Measurements from ENCODE around the gene TPM4.

The TPM4 gene

DNA sequence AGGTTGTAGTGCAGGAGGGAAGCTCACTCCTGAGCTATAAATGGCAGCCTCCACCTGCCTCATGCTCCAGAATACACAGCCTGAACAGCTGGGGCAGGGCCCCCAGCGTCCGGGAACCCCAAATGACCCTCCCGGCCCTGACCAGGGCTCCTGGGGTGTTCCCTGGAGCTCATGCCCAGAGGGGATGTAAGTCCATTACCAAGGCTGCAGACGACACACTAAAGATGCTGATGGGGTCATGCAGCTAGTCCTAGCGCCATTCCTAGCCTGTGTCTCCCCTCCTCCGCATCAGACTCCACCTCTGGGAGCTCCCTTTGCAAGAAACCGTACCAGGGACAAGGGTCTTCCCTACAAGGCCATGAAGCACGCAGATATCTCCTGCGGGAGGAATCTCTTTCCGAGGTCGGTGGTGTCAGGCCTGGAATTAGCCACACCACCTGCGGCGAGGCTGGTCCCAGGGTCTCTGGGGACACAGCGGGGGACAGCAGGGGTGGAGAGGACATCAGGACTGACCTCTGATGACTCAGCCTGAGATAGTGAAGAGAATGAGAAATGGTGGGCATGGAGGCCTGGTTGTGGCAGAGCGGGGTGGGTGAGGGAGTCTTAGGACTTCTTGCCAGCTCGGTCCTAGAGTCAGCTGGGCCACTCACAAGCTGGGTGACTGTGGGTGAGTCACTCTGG lies 11.9 kb upstream of the TPM4 start:
- H3K4me3 ChIP-seq (ENCODE audit: low read length) = peak overlapping the region; percentile 41
- no peak for DNase-seq (ENCODE audit: low read depth)
- peak overlapping the region; percentile 77 for H3K9ac ChIP-seq (ENCODE audit: low read length)
- H3K4me1 ChIP-seq (ENCODE audit: control insufficient read depth, insufficient read depth, low read length) = peaks cover 38% of the 10 kb centered on the region
- H3K36me3 ChIP-seq (ENCODE audit: control insufficient read depth, insufficient read depth, low read length, severe bottlenecking) = no peaks in the 10 kb centered on the region
- no peaks in the 10 kb centered on the region for H3K27me3 ChIP-seq (replicated peaks; ENCODE audit: control insufficient read depth, insufficient read depth, low read length)
- peaks cover 4% of the 10 kb centered on the region for H3K9me3 ChIP-seq (ENCODE audit: control insufficient read depth, low read length)

DNA sequence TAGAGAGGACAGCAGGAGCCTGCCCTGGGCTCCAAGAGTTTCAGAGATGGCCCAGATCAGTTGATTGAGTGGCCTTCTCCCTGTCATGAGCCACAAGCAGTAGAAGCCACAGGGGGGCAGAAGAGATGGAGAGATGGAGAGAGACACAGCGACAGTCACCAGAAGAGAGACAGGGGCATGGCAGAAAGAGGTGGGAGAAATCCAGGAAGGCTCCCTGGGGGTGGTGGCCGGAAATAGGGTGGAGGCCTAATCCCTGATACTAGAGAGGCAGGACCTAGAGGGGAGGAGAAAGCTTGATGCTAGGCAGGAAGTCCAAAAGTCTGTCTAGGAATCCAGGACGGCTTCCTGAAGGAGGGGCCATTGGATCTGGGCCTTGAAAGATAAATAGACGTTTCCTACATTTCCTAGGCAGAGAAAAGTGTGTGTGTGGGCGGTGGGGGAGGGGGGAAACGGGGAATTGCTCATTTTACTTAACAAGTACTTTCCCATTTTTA lies 9.6 kb upstream of the TPM4 start:
- no peaks in the 10 kb centered on the region for H3K27me3 ChIP-seq (replicated peaks; ENCODE audit: control insufficient read depth, insufficient read depth, low read length)
- H3K9me3 ChIP-seq (ENCODE audit: control insufficient read depth, low read length) = no peaks in the 10 kb centered on the region
- DNase-seq (ENCODE audit: low read depth) = peak; percentile 25
- peaks cover 43% of the 10 kb centered on the region for H3K4me1 ChIP-seq (ENCODE audit: control insufficient read depth, insufficient read depth, low read length)
- peak overlapping the region; percentile 27 for H3K4me3 ChIP-seq (ENCODE audit: low read length)
- no peaks in the 10 kb centered on the region for H3K36me3 ChIP-seq (ENCODE audit: control insufficient read depth, insufficient read depth, low read length, severe bottlenecking)
- H3K9ac ChIP-seq (ENCODE audit: low read length) = peak overlapping the region; percentile 82

DNA sequence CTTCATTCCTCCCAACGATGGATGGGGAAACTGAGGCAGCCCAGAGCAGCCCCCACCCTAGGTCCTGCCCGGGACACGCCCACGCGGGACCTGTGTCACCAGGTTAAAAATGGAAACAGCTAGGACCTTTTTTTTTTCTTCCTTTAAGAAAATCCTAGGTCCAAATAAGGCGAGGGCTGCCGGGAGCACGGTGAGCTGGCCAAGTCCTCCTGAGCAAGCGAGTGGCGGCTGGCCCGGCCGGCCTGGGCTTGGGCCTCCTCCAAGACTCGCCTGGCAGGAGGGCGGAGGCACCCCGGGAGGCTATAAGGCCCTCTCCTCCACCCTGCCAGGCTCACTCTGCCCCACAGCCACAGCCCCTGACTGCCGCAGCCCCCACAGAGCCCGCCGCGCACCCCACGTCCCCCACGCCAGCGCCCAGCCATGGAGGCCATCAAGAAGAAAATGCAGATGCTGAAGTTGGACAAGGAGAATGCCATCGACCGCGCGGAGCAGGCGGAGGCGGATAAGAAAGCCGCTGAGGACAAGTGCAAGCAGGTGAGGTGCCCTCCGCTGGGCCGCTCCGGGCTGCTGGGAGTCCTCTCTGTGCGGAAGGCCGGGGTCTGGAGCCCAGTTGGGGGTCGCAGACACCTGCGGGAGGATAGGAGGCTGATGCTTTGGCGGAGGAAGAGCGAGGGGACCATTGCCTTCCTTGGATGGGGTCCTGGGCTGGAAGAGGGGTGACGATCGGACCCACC lies 8.9 kb upstream of the TPM4 start:
- no peak for DNase-seq (ENCODE audit: low read depth)
- no peaks in the 10 kb centered on the region for H3K36me3 ChIP-seq (ENCODE audit: control insufficient read depth, insufficient read depth, low read length, severe bottlenecking)
- H3K4me3 ChIP-seq (ENCODE audit: low read length) = peak overlapping the region; percentile 82
- H3K9me3 ChIP-seq (ENCODE audit: control insufficient read depth, low read length) = no peaks in the 10 kb centered on the region
- H3K9ac ChIP-seq (ENCODE audit: low read length) = peak overlapping the region; percentile 82
- peaks cover 43% of the 10 kb centered on the region for H3K4me1 ChIP-seq (ENCODE audit: control insufficient read depth, insufficient read depth, low read length)
- H3K27me3 ChIP-seq (replicated peaks; ENCODE audit: control insufficient read depth, insufficient read depth, low read length) = no peaks in the 10 kb centered on the region

DNA sequence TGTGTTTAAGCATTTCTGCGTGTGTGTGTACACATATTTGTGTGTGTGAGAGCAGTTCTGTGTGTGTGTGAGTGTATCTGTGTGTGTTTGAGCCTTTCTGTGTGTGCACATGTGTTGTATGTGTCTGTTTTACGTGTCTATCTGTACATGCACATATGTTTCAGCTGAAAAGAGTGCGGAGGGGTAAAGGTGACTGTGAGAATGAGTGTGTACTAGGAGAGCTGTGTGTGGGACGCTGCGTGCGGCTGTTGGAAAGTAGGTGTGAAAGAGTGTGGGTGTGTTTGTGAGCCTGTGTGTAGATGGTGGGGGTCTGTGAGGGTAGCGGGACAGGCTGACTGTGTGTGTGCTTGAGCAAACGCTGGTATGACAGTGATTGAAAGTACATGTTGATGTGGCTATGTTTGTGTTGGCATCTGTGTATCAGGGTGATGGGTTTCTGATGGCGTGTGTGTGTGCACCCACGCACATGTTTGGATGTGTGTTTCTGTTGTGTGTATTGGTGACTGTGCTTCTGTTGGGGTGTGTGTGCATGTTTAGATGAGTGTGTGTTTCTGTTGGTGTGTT lies 7.5 kb upstream of the TPM4 start:
- peaks cover 43% of the 10 kb centered on the region for H3K4me1 ChIP-seq (ENCODE audit: control insufficient read depth, insufficient read depth, low read length)
- H3K4me3 ChIP-seq (ENCODE audit: low read length) = peak overlapping the region; percentile 82
- H3K27me3 ChIP-seq (replicated peaks; ENCODE audit: control insufficient read depth, insufficient read depth, low read length) = no peaks in the 10 kb centered on the region
- no peak for DNase-seq (ENCODE audit: low read depth)
- peak overlapping the region; percentile 82 for H3K9ac ChIP-seq (ENCODE audit: low read length)
- peaks cover 9% of the 10 kb centered on the region for H3K36me3 ChIP-seq (ENCODE audit: control insufficient read depth, insufficient read depth, low read length, severe bottlenecking)
- no peaks in the 10 kb centered on the region for H3K9me3 ChIP-seq (ENCODE audit: control insufficient read depth, low read length)

DNA sequence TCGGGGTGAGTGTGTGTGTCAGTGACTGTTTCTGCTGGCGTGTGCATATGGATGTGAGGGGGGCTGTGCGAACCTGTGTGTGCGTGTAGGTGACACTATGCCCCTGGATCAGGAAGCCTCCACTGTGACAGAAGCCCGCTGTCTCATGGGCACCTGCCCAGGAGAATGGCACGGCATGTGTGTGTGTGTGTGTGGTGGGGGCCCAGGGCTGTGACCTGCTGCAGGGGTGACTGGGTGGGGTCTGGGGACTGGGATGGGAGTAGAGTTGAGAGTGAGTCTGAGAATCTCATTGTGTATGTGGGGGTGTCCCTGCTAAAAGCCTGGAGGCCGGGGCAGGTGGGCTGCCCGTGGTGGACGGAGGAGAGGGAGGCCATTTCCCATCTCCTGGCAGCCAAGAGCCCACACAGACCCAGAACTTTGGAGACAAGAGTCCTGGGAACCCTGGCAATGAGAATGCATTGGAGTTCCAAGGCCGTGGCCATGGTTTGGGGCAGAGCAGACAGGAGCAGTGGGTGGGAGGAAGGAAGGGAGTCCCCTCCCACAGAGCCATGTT lies 6.4 kb upstream of the TPM4 start:
- peaks cover 39% of the 10 kb centered on the region for H3K4me1 ChIP-seq (ENCODE audit: control insufficient read depth, insufficient read depth, low read length)
- DNase-seq (ENCODE audit: low read depth) = no peak
- peaks cover 15% of the 10 kb centered on the region for H3K36me3 ChIP-seq (ENCODE audit: control insufficient read depth, insufficient read depth, low read length, severe bottlenecking)
- H3K4me3 ChIP-seq (ENCODE audit: low read length) = peak overlapping the region; percentile 82
- peak overlapping the region; percentile 82 for H3K9ac ChIP-seq (ENCODE audit: low read length)
- H3K27me3 ChIP-seq (replicated peaks; ENCODE audit: control insufficient read depth, insufficient read depth, low read length) = no peaks in the 10 kb centered on the region
- no peaks in the 10 kb centered on the region for H3K9me3 ChIP-seq (ENCODE audit: control insufficient read depth, low read length)

DNA sequence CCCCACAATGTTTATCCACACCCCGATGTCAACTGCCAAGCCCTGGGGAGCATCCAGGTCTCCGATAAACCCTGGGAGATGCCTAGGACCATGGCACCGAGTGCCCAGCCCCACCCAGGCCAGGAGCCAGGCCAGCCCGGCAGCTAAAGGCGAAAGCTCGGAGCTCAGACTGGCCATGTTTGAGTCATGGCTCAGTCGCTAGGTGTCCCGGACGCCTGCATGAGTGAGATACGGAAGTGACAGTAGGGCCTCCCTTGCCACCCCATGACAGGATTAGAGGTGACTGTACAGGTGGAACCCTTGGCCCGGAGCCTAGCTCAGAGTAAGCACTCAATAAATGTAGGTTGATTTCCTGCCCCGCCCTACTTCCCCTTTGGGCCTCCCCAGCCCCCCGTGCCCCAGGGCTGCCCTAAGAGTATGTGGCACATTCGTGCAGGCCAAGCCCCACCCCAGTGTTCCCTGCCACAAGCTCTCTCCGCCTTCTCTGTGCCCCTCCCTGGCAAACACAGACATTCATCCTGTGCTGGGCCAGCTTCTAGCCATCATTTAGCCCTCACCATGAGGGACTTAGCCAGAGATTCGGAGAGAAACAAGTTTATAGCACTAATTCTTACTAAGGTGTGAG lies 5.8 kb upstream of the TPM4 start:
- Histone ChIP-seq H3K9me3 (ENCODE audit: control insufficient read depth, low read length) (no peaks in the 10 kb centered on the region), H3K4me3 (ENCODE audit: low read length) (peak overlapping the region; percentile 82), H3K4me1 (ENCODE audit: control insufficient read depth, insufficient read depth, low read length) (peaks cover 33% of the 10 kb centered on the region), H3K27me3 (replicated peaks; ENCODE audit: control insufficient read depth, insufficient read depth, low read length) (no peaks in the 10 kb centered on the region), H3K36me3 (ENCODE audit: control insufficient read depth, insufficient read depth, low read length, severe bottlenecking) (peaks cover 15% of the 10 kb centered on the region), H3K9ac (ENCODE audit: low read length) (peak overlapping the region; percentile 82)
- no peak for DNase-seq (ENCODE audit: low read depth)

DNA sequence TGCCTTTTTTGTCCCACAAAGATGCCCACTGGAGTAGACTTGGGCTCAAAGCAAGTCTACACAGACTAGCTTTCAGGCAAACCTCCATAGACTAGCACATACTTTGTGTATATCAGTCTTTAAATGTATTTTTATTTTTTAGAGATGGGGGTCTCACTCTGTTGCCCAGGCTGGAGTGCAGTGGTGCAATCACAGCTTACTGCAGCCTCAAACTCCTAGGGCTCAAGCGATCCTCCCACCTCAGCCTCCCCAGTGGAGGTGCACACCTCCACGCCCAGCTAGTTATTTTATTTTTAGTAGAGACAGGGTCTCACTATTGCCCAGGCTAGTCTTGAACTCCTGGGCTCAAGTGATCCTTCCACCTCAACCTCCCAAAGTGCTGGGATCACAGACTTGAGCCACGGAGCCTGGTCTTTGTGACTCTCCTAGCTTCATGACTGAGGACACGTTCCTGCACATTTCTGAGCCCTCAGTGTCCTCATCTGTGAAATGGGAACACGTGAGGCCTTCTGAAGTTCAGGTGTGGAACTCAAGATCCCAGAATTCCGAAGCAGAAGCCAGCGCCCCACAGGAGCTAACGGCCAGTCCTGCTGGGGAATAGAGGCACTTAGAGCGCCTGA lies 5.1 kb upstream of the TPM4 start:
- H3K4me3 ChIP-seq (ENCODE audit: low read length) = peak overlapping the region; percentile 35
- no peak overlapping the region for H3K9ac ChIP-seq (ENCODE audit: low read length)
- no peaks in the 10 kb centered on the region for H3K27me3 ChIP-seq (replicated peaks; ENCODE audit: control insufficient read depth, insufficient read depth, low read length)
- H3K4me1 ChIP-seq (ENCODE audit: control insufficient read depth, insufficient read depth, low read length) = peaks cover 31% of the 10 kb centered on the region
- no peaks in the 10 kb centered on the region for H3K9me3 ChIP-seq (ENCODE audit: control insufficient read depth, low read length)
- DNase-seq (ENCODE audit: low read depth) = no peak
- H3K36me3 ChIP-seq (ENCODE audit: control insufficient read depth, insufficient read depth, low read length, severe bottlenecking) = peaks cover 15% of the 10 kb centered on the region

DNA sequence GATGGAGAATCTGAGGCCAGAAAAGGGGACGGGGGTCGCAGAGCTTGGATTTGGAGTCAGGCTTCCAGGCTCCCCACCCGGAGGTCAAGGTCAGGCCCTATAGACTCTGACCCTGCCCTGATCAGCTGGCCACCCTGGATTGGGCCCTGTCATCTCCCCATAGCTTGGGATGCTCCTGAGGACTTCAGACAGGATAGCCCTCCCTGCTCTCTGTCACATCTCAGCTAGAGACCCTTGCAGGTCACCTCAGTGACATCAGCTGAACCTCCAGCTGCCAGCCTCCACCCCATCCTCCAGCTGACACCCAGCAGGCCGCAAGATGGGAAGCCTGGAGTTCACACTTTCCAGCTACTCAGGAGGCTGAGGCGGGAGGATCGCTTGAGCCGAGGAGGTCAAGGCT lies 2.8 kb upstream of the TPM4 start:
- no peak for DNase-seq (ENCODE audit: low read depth)
- Histone ChIP-seq H3K9me3 (ENCODE audit: control insufficient read depth, low read length) (no peaks in the 10 kb centered on the region), H3K9ac (ENCODE audit: low read length) (peak overlapping the region; percentile 30), H3K4me1 (ENCODE audit: control insufficient read depth, insufficient read depth, low read length) (peaks cover 24% of the 10 kb centered on the region), H3K4me3 (ENCODE audit: low read length) (no peak overlapping the region), H3K36me3 (ENCODE audit: control insufficient read depth, insufficient read depth, low read length, severe bottlenecking) (peaks cover 15% of the 10 kb centered on the region), H3K27me3 (replicated peaks; ENCODE audit: control insufficient read depth, insufficient read depth, low read length) (no peaks in the 10 kb centered on the region)

DNA sequence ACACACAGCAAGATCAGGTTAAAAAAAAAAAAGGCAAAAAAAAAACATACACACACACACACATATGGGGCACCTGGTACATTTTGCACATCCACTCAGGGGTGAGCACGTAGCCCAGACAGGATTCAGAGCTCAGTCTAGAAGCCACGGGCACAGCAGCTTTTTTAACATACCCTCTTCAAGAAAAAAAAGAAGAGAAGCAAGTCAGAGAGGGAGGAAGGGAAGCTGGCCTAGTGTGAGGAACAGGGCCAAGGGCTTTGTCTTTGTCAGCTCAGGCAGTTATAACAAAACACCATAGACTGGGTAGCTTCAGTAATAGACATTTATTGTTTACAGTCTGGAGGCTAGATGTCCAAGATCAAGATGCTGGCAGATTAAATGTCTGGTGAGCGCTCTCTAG lies 2.3 kb upstream of the TPM4 start:
- peaks cover 27% of the 10 kb centered on the region for H3K4me1 ChIP-seq (ENCODE audit: control insufficient read depth, insufficient read depth, low read length)
- H3K9me3 ChIP-seq (ENCODE audit: control insufficient read depth, low read length) = no peaks in the 10 kb centered on the region
- peak overlapping the region; percentile 29 for H3K9ac ChIP-seq (ENCODE audit: low read length)
- DNase-seq (ENCODE audit: low read depth) = no peak
- H3K36me3 ChIP-seq (ENCODE audit: control insufficient read depth, insufficient read depth, low read length, severe bottlenecking) = peaks cover 15% of the 10 kb centered on the region
- H3K4me3 ChIP-seq (ENCODE audit: low read length) = no peak overlapping the region
- H3K27me3 ChIP-seq (replicated peaks; ENCODE audit: control insufficient read depth, insufficient read depth, low read length) = no peaks in the 10 kb centered on the region

DNA sequence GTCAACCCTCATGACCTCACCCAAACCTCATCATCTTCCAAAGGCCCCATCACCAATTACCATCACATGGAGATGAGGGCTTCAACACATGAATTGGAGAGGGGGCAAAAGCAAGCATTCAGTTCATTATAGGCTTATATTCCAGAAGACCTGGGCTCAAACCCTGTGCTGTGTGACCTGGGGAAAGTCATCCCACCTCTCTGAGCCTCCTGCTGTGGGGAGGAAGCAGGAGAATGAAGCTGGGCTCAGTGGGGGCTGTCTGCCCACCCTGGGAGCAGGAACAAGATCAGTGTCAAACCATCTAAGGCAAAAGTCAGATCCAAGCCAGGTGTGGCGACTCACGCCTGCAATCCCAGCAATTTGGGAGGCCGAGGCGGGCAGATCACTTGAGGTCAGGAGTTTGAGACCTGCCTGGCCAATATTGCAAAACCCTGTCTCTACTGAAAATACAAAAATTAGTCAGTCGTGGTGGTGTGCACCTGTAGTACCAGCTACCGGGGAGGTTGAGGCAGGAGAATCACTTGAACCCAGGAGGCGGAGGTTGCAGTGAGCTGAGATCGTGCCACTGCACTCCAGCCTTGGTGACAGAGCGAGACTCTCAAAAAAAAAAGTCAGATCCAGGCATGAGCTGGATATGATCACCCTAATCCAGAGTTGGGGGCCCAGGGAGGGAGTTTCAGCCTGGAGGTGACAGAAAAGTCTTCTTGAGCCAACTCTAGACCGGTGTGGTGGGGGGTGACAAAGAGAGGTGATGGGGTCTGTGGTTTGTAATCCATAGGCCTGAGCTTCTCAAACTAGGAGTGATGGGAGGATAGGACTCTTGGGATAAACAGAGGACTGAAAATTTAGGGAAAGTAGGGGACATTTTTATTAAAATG lies 1.6 kb upstream of the TPM4 start:
- Histone ChIP-seq H3K4me3 (ENCODE audit: low read length) (no peak overlapping the region), H3K27me3 (replicated peaks; ENCODE audit: control insufficient read depth, insufficient read depth, low read length) (no peaks in the 10 kb centered on the region), H3K9ac (ENCODE audit: low read length) (peak overlapping the region; percentile 99), H3K9me3 (ENCODE audit: control insufficient read depth, low read length) (no peaks in the 10 kb centered on the region), H3K4me1 (ENCODE audit: control insufficient read depth, insufficient read depth, low read length) (peaks cover 34% of the 10 kb centered on the region), H3K36me3 (ENCODE audit: control insufficient read depth, insufficient read depth, low read length, severe bottlenecking) (peaks cover 15% of the 10 kb centered on the region)
- DNase-seq (ENCODE audit: low read depth) = no peak

Data from adipocyte (in vitro differentiated cells).